ENCODE data around the gene CYBA. TPM values are rescaled to one million over a fixed set of nuclear protein-coding genes. Genes with fewer than 3 reads are reported as not detected.

The CYBA gene
- polyA plus RNA-seq, 3 donors: 1,168 to 2,376 (median 2,092) TPM

- Histone ChIP-seq H2AFZ (ENCODE audit: insufficient read depth, low read depth, low read length, poor library complexity, severe bottlenecking) (no peak overlapping the region), H3K9ac (ENCODE audit: insufficient read depth, low read length, poor library complexity, severe bottlenecking) (no peak overlapping the region), H3K27me3 (ENCODE audit: control insufficient read depth in 2 of 2, insufficient read depth in 2 of 2, low read length in 2 of 2) (no peaks in the 10 kb centered on the region), H3K9me3 (replicated peaks in 1 of 2; ENCODE audit: control insufficient read depth in 1 of 2, insufficient read depth in 1 of 2, low read length in 2 of 2) (no peaks in the 10 kb centered on the region), H3K4me1 (ENCODE audit: control insufficient read depth in 1 of 2, insufficient read depth in 2 of 2, low read length in 2 of 2) (peaks cover 17% of the 10 kb centered on the region in 2 donors), H3K36me3 (replicated peaks in 1 of 2; ENCODE audit: control insufficient read depth in 1 of 2, insufficient read depth in 2 of 2, low read length in 2 of 2) (peaks cover 10 to 15% of the 10 kb centered on the region in 2 donors), H3K4me2 (replicated peaks; ENCODE audit: extremely low read depth, low read length, poor library complexity, severe bottlenecking) (no peak overlapping the region), H3K79me2 (ENCODE audit: insufficient read depth, low read length) (peaks cover 6% of the 10 kb centered on the region), H3K27ac (ENCODE audit: low read depth in 1 of 2, low read length in 2 of 2) (no peak overlapping the region), H4K20me1 (ENCODE audit: insufficient read depth, low read length) (no peaks in the 10 kb centered on the region), H3K4me3 (replicated peaks in 1 of 3; ENCODE audit: low read depth in 2 of 3, low read length in 3 of 3) (no peak overlapping the region)
- Mint-ChIP-seq H3K27ac (no peak overlapping the region), H3K9me3 (no peaks in the 10 kb centered on the region), H3K4me3 (no peak overlapping the region), H3K36me3 (peaks cover 18 to 47% of the 10 kb centered on the region in 2 donors), H3K4me1 (peaks cover 16% of the 10 kb centered on the region), H3K27me3 (ENCODE audit: low read depth in 3 of 3) (peaks cover 2 to 3% (median 3%) of the 10 kb centered on the region in 3 donors)
- intact Hi-C loops (cut with micrococcal nuclease): no loop called here
- DNase-seq: no peak
- 97% methylated on average over 25 of the region's 25 CpGs for WGBS (ENCODE audit: insufficient coverage)
- no peak for TF ChIP-seq CTCF (IDR thresholded peaks at IDR 0.05)
Measured at GRCh38 chr16:88659160-88659559, 8.3 kb upstream of the CYBA start.

GRCh38 chr16:88658714-88659113 is 7.9 kb upstream of the CYBA start:
- no peak overlapping the region for H3K4me3 Mint-ChIP-seq
- peaks cover 18 to 49% of the 10 kb centered on the region in 2 donors for H3K36me3 Mint-ChIP-seq
- H3K4me3 ChIP-seq (replicated peaks in 1 of 3; ENCODE audit: low read depth in 2 of 3, low read length in 3 of 3): no peak overlapping the region
- H3K79me2 ChIP-seq (ENCODE audit: insufficient read depth, low read length): peaks cover 6% of the 10 kb centered on the region
- 100% methylated on average over 10 of the region's 15 CpGs for WGBS (ENCODE audit: insufficient coverage)
- H3K27ac Mint-ChIP-seq: no peak overlapping the region
- intact Hi-C loops (cut with micrococcal nuclease): no loop called here
- peaks cover 10 to 15% of the 10 kb centered on the region in 2 donors for H3K36me3 ChIP-seq (replicated peaks in 1 of 2; ENCODE audit: control insufficient read depth in 1 of 2, insufficient read depth in 2 of 2, low read length in 2 of 2)
- no peaks in the 10 kb centered on the region for H4K20me1 ChIP-seq (ENCODE audit: insufficient read depth, low read length)
- no peaks in the 10 kb centered on the region for H3K9me3 Mint-ChIP-seq
- no peak for TF ChIP-seq CTCF (IDR thresholded peaks at IDR 0.05)
- H3K4me1 ChIP-seq (ENCODE audit: control insufficient read depth in 1 of 2, insufficient read depth in 2 of 2, low read length in 2 of 2): peaks cover 13% of the 10 kb centered on the region in 2 donors
- H3K27ac ChIP-seq (ENCODE audit: low read depth in 1 of 2, low read length in 2 of 2): no peak overlapping the region
- no peak overlapping the region for H3K4me2 ChIP-seq (replicated peaks; ENCODE audit: extremely low read depth, low read length, poor library complexity, severe bottlenecking)
- H3K4me1 Mint-ChIP-seq: peaks cover 13% of the 10 kb centered on the region
- H3K9ac ChIP-seq (ENCODE audit: insufficient read depth, low read length, poor library complexity, severe bottlenecking): no peak overlapping the region
- no peak for DNase-seq
- H3K27me3 Mint-ChIP-seq (ENCODE audit: low read depth in 3 of 3): peaks cover 2 to 3% (median 3%) of the 10 kb centered on the region in 3 donors
- no peaks in the 10 kb centered on the region for H3K27me3 ChIP-seq (ENCODE audit: control insufficient read depth in 2 of 2, insufficient read depth in 2 of 2, low read length in 2 of 2)
- no peaks in the 10 kb centered on the region for H3K9me3 ChIP-seq (replicated peaks in 1 of 2; ENCODE audit: control insufficient read depth in 1 of 2, insufficient read depth in 1 of 2, low read length in 2 of 2)
- no peak overlapping the region for H2AFZ ChIP-seq (ENCODE audit: insufficient read depth, low read depth, low read length, poor library complexity, severe bottlenecking)

Measured in CD14-positive monocyte (primary cell).